ENCODE measurements around the gene PRCP.
"Not testable (repeated sequence)": the region's sequence is repeated elsewhere in the genome, so short reads cannot be mapped to it uniquely, and the experiment has no call there.

PRCP gene

GRCh38 chr11:82872377-82873150 lies 27.7 kb downstream of the PRCP start:
- DNase-seq (ENCODE audit: low read depth in 4 of 4, low spot score in 1 of 4), result no peak

DNA sequence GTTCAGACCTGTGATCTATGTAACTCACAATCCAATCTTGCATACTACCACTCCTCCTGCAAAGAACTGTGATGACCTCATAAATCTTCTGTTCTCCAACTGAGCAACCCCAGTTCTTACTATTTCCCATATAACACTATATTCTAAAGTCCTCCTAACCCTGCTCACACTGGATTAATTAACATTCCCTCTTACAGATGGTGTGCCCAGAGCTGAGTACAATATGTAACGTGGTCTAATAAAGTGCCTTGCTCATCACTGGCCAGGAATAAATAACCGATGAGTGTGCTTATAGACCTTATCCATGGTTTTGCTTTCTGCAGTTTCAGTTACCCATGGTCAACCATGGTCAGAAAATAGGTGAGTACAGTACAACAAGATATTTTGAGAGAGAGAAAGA lies 28.6 kb downstream of the PRCP start:
- no peak for DNase-seq (ENCODE audit: low read depth in 4 of 4, low spot score in 1 of 4)

GRCh38 chr11:82869657-82870056 lies 30.6 kb downstream of the PRCP start:
- DNase-seq (ENCODE audit: low read depth in 4 of 4, low spot score in 1 of 4), result no peak

GRCh38 chr11:82867495-82868082 lies 32.6 kb downstream of the PRCP start:
- DNase-seq (ENCODE audit: low read depth in 4 of 4, low spot score in 1 of 4), result peak; percentile 63 to 81 (median 66)

GRCh38 chr11:82865841-82866240 lies 34.4 kb downstream of the PRCP start:
- DNase-seq (ENCODE audit: low read depth in 4 of 4, low spot score in 1 of 4), result no peak

DNA sequence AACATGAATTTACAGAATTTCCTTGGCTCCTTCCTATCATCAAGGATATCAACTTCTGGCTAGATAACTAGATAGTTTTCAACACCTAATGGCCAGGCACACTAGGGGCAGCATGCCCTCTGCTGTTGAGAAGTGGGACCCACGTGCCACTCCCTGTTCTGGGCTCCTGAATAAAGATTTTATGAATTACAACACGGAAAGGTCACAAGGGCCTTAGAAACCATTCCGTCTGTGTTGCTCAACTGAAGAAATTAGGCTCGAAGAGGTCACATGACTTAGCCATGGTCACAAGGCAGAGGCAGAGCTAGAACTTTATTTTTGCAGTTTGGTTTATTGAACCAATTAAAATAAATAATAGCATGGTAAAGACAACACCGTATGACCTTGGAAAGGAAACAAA lies 36.0 kb downstream of the PRCP start:
- DNase-seq (ENCODE audit: low read depth in 4 of 4, low spot score in 1 of 4), result no peak

DNA sequence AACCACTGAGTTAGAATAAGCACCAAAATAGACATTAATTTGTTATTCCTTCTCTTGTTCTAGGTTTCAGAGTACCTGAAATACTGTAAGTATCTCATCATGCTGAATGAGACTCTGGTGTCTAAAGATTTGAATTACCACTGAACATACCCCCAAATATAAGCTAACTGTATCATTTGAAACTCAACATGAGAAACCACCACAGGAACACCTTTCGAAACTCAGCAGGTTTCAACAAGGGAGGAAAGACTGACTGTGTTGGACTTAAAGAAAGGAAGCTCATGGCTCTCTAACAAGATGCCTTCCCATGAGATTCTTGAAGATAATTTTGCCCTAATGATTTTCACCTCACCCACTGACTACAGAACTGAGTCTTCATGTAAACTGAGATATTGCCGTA lies 37.0 kb downstream of the PRCP start:
- DNase-seq (ENCODE audit: low read depth in 4 of 4, low spot score in 1 of 4), result no peak

GRCh38 chr11:82862379-82862778 lies 37.9 kb downstream of the PRCP start:
- DNase-seq (ENCODE audit: low read depth in 4 of 4, low spot score in 1 of 4), result no peak

DNA sequence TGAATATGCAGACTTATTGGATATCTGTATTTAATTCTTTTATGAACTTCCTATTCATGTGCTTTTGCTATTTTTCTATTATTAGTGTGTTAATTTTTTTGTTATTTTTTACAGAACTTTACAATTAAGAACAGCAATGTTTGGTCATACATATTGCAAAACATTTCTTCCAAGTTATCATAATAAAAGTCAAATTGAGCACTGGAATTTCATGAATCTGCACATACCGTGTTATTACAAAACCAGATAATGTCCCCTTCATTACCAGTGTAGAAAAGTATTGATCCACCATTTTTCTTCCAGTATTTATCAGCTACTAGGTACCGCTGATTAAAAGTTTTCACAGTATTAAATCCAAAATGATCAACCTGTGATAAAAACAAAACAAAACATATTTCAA lies 40.5 kb downstream of the PRCP start:
- DNase-seq (ENCODE audit: low read depth in 4 of 4, low spot score in 1 of 4), result no peak

DNA sequence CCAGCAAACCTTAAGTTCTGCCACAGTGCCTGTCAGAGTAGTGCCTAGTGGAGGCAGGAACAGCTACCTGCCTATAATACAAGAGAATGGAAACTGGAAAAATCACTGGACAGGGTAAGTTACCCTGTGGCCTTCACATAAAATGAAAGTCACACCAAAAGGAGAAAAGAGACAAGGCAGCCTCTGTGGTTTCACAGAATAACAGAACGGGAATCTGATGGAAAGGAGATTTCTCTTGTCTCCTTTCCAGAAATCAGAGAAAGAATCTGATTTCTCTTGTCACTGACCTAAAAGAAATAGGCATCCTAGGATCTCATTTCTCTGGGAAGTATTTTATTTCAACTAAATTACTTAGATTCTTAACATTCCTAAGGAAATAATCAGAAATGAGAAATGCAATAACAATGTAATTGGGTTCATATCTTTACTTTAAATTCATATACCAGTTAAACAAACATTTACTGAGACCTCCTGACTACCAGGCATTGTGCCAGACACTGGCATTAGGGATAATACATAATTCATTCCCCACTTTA lies 41.6 kb downstream of the PRCP start:
- no peak for DNase-seq (ENCODE audit: low read depth in 4 of 4, low spot score in 1 of 4)

DNA sequence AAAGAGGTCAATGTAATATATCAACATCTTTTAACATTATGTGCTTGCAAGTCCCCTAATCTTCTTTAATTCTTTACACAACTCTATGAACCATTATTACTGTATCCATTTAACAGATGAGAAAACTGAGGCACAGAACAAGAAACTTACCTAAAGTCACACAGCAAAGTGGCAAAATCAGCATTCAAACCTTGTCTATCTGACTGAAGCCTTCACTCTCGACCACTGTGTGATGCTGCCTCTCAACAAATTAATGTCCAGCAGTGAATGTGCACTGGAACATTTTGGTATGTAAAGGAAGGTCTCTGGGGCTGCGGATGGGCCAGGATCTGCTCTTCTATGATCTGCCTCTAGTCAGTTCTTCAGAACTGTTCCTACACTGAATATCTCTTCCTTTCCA lies 42.1 kb downstream of the PRCP start:
- no peak for DNase-seq (ENCODE audit: low read depth in 4 of 4, low spot score in 1 of 4)

- DNase-seq (ENCODE audit: low read depth in 4 of 4, low spot score in 1 of 4), result no peak
These were observed 43.1 kb downstream of the PRCP start for GRCh38 chr11:82857145-82857544.

- no peak for DNase-seq (ENCODE audit: low read depth in 4 of 4, low spot score in 1 of 4)
These were observed 44.6 kb downstream of the PRCP start for GRCh38 chr11:82855616-82856015.

GRCh38 chr11:82854916-82855315 lies 45.3 kb downstream of the PRCP start:
- not testable (repeated sequence) for DNase-seq (ENCODE audit: low read depth in 4 of 4, low spot score in 1 of 4)

DNA sequence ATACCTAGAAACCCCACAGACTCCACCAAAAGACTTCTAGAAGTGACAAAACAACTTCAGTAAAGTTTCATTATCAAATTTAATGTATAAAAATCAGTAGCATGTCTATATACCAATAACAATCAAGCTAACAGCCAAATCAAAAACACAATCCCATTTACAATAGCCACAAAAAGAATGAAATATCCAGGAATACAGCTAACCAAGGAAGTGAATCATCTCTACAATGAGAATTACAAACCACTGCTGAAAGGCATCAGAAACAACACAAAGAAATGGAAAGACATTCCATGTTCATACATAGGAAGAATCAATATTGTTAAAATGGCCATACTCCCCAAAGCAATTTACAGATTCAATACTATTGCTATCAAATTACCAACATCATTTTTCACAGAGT lies 46.0 kb downstream of the PRCP start:
- no peak for DNase-seq (ENCODE audit: low read depth in 4 of 4, low spot score in 1 of 4)

DNA sequence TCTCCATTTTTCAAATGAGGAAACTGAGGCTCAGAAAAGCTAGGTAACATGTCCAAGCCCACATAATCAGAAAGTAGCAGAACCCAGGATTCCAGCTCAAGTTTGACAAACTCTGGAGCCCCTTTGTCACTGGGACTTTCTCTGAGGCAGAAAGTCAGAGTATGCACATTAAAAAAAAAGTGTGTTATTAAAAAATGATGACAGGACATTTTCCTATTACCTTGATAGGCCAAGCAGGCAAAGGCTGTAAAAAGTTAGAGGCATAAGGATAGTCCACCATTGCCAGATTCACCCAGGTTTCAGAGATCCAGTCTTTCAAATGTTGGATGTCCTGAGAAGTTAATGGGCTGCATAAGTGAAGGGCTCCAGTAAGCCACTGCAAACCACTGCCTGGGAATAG lies 51.4 kb downstream of the PRCP start:
- DNase-seq (ENCODE audit: low read depth in 4 of 4, low spot score in 1 of 4), result no peak

DNA sequence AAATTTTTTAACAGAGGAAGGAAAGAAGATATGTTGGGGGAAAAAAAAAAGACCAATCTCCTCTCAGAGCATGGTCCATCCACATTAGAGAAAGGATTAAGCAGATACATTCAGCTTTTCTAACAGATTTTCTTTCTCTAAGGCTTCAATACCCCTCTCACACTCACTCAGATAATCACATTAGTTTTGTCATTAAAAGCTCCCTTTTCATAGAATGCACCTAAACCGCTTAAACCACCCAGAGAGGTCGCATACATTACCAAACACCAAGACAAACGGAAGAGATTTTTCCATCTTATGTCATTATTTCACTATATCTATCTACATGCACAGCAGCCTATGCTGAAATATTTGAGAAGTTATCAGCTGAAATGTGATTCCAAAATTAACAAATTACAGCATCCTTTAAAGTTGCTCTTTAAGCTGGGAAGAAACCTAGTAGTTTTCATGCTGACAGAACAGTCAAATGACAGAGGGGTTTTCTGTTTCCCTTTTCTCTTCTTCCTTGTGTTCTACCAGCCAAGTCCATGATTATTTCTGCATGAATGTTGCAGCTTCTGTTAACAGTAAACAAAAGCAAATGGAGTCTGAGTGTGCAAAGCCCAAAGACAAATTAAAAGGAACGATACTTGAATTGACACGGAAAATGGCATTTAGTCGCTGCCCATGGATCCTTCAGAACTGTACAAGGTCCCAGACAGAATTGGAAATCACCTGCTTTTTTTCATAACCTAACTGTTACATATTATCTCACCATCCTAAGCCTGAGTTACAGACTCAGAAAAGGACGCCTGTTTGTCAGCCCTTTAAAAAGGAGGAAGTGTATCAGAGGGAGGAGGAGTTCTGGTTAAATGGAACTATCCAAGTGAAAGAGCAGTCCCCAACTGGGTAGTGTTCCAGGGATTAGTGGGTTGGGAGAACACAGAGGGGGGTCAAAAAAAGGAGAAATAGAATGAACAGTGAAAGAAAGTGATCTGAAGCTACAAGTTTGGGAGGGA lies 54.6 kb downstream of the PRCP start:
- no peak for DNase-seq (ENCODE audit: low read depth in 4 of 4, low spot score in 1 of 4)

GRCh38 chr11:82843057-82843795 lies 57.0 kb downstream of the PRCP start:
- DNase-seq (ENCODE audit: low read depth in 4 of 4, low spot score in 1 of 4), result no peak

- DNase-seq (ENCODE audit: low read depth in 4 of 4, low spot score in 1 of 4), result no peak
These were observed 58.2 kb downstream of the PRCP start for GRCh38 chr11:82842019-82842418.

DNA sequence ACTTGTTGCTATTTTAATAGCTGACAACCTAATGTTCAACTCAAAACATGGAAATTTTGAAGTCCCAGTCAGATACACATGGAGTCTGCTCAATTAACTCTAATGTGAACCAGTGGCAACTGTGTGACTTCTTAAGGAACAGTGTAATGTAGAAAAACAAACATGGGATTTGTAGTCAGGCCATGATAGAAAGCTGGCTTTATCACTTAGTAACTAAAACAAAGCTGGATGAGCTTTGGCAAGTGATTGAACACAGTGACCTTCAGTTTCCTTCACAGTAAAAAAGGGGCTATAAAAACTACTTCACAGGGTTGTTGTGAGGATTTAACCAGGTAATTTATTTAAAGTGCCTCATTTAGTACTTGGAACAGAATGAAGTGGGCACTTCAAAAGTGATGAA lies 62.6 kb downstream of the PRCP start:
- no peak for DNase-seq (ENCODE audit: low read depth in 4 of 4, low spot score in 1 of 4)

- no peak for DNase-seq (ENCODE audit: low read depth in 4 of 4, low spot score in 1 of 4)
These were observed 67.2 kb downstream of the PRCP start for GRCh38 chr11:82832983-82833382.

Measured in stimulated activated CD4-positive, alpha-beta T cell treated with anti-CD3 and anti-CD28 coated beads, Interleukin-1b, Interleukin-23, amount 100 ng/mL, for 24 hours (primary cell).